DND-41 (cell line): ENCODE data around the gene ROBO2.

Experiments
- ATAC-seq: fragments of 200-7000 bp; cut with Tn5 transposase; 3 replicates; pipeline ENCODE4 v1.9.1; 2021; ENCODE audit warnings: low read depth; ENCODE audit not compliant: insufficient read depth
- DNase-seq: peaks from one replicate; pipeline ENCODE4 v3.0.0-alpha.2; 2020
- H2AFZ ChIP-seq: 2 replicates; pipeline ENCODE4 v1.6.0; 2012; ENCODE audit warnings: low read depth, low read length
- H3K27ac ChIP-seq: 2 replicates; pipeline ENCODE4 v1.5.1; 2012; ENCODE audit warnings: low read length, inconsistent platforms
- H3K27me3 ChIP-seq: fragments of 200-600 bp; sonication (generic); 2 replicates; pipeline ENCODE4 v1.6.0; 2012; ENCODE audit warnings: low read length, mild to moderate bottlenecking, inconsistent platforms; ENCODE audit not compliant: insufficient read depth, poor library complexity
- H3K36me3 ChIP-seq: 2 replicates; pipeline ENCODE4 v1.5.1; 2012; ENCODE audit warnings: low read length, inconsistent platforms; ENCODE audit not compliant: insufficient read depth
- H3K4me1 ChIP-seq: 2 replicates; pipeline ENCODE4 v1.5.1; 2012; ENCODE audit warnings: mild to moderate bottlenecking, low read length; ENCODE audit not compliant: insufficient read depth
- H3K4me2 ChIP-seq: 2 replicates; pipeline ENCODE4 v1.6.0; 2012; ENCODE audit warnings: mild to moderate bottlenecking, moderate library complexity, low read length, inconsistent platforms; ENCODE audit not compliant: insufficient read depth
- H3K4me3 ChIP-seq, 2 experiments: fragments of 200-600 bp in 1 of 2; shearing (Covaris generic) in 1 of 2; 2 replicates each; pipeline ENCODE4 v1.5.1; 2012 to 2016; ENCODE audit warnings: inconsistent platforms in 2 of 2, low read length in 2 of 2, mild to moderate bottlenecking in 2 of 2, low read depth in 1 of 2, moderate library complexity in 1 of 2
- H3K79me2 ChIP-seq: 2 replicates; pipeline ENCODE4 v1.6.0; 2012; ENCODE audit warnings: low read length, inconsistent platforms; ENCODE audit not compliant: insufficient read depth
- H3K9ac ChIP-seq: 2 replicates; pipeline ENCODE4 v1.6.0; 2012; ENCODE audit warnings: low read depth, mild to moderate bottlenecking, inconsistent platforms, low read length, moderate library complexity
- H3K9me3 ChIP-seq: 2 replicates; pipeline ENCODE4 v1.5.1; 2012; ENCODE audit warnings: low read length, moderate library complexity, mild to moderate bottlenecking, inconsistent platforms; ENCODE audit not compliant: insufficient read depth, severe bottlenecking
- H4K20me1 ChIP-seq: 2 replicates; pipeline ENCODE4 v1.6.0; 2012; ENCODE audit warnings: low read length; ENCODE audit not compliant: insufficient read depth
- EZH2 ChIP-seq: IDR thresholded peaks from 3 replicates; pipeline ENCODE4 v1.6.1; 2012; ENCODE audit warnings: borderline replicate concordance, low read depth, mild to moderate bottlenecking, moderate library complexity, low read length, inconsistent platforms; ENCODE audit not compliant: severe bottlenecking
- TF ChIP-seq, protein P1 (sequence below): IDR thresholded peaks from 2 replicates; pipeline ENCODE4 v1.5.1; 2012; ENCODE audit warnings: borderline replicate concordance, low read length, moderate library complexity, mild to moderate bottlenecking; ENCODE audit not compliant: poor library complexity, severe bottlenecking; ENCODE audit errors: extremely low read depth

Gene ROBO2

DNA sequence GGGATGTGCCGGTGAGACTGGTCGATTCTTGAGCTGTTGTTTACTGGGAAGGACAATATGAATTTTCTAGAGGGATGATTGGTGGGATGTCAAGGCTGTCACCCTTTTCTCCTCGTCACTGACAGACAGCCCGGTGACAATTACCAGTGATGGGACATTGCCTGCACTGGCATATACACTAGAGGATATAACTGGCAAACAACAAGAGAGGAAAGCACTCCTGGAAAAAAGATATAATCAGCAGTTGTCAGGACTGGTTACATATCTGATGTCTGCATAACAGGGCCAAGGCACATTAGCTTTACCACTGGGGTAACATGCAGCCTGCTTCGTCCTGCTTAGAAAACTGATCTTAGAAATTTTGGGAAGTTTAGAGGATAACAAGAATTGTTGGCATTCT lies 131.1 kb downstream of the ROBO2 start:
- H3K4me3 ChIP-seq = no peak overlapping the region
- H3K4me1 ChIP-seq = no peaks in the 10 kb centered on the region
- no peaks in the 10 kb centered on the region for H3K79me2 ChIP-seq

GRCh38 chr3:77179762-77180161 lies 139.9 kb downstream of the ROBO2 start:
- TF ChIP-seq, protein P1, sequence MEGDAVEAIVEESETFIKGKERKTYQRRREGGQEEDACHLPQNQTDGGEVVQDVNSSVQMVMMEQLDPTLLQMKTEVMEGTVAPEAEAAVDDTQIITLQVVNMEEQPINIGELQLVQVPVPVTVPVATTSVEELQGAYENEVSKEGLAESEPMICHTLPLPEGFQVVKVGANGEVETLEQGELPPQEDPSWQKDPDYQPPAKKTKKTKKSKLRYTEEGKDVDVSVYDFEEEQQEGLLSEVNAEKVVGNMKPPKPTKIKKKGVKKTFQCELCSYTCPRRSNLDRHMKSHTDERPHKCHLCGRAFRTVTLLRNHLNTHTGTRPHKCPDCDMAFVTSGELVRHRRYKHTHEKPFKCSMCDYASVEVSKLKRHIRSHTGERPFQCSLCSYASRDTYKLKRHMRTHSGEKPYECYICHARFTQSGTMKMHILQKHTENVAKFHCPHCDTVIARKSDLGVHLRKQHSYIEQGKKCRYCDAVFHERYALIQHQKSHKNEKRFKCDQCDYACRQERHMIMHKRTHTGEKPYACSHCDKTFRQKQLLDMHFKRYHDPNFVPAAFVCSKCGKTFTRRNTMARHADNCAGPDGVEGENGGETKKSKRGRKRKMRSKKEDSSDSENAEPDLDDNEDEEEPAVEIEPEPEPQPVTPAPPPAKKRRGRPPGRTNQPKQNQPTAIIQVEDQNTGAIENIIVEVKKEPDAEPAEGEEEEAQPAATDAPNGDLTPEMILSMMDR = no peak
- no peak for TF ChIP-seq EZH2
- Histone ChIP-seq H3K27me3 (no peaks in the 10 kb centered on the region), H3K27ac (no peak overlapping the region), H2AFZ (no peak overlapping the region), H3K36me3 (no peaks in the 10 kb centered on the region), H4K20me1 (no peaks in the 10 kb centered on the region), H3K9ac (no peak overlapping the region), H3K4me1 (no peaks in the 10 kb centered on the region), H3K4me2 (no peak overlapping the region), H3K4me3 (no peak overlapping the region), H3K9me3 (no peaks in the 10 kb centered on the region), H3K79me2 (no peaks in the 10 kb centered on the region)
- DNase-seq (no peak), ATAC-seq (no peak)

More for the DNA sequence above, 131.1 kb downstream of the ROBO2 start:
- TF ChIP-seq, protein P1 = no peak
- no peak for TF ChIP-seq EZH2
- no peak overlapping the region for H3K27ac ChIP-seq
- no peak for ATAC-seq
- no peaks in the 10 kb centered on the region for H3K27me3 ChIP-seq
- H2AFZ ChIP-seq = no peak overlapping the region
- no peak for DNase-seq
- no peak overlapping the region for H3K4me2 ChIP-seq
- H3K36me3 ChIP-seq = no peaks in the 10 kb centered on the region
- no peaks in the 10 kb centered on the region for H4K20me1 ChIP-seq
- no peak overlapping the region for H3K9ac ChIP-seq
- H3K9me3 ChIP-seq = no peaks in the 10 kb centered on the region

GRCh38 chr3:77182341-77182740 lies 142.4 kb downstream of the ROBO2 start:
- DNase-seq (no peak), ATAC-seq (no peak)
- Histone ChIP-seq H3K9me3 (no peaks in the 10 kb centered on the region), H4K20me1 (no peaks in the 10 kb centered on the region), H3K27me3 (no peaks in the 10 kb centered on the region), H3K9ac (no peak overlapping the region), H3K36me3 (no peaks in the 10 kb centered on the region), H3K4me2 (no peak overlapping the region), H3K27ac (no peak overlapping the region), H3K4me3 (no peak overlapping the region), H2AFZ (no peak overlapping the region), H3K79me2 (no peaks in the 10 kb centered on the region), H3K4me1 (no peaks in the 10 kb centered on the region)
- TF ChIP-seq EZH2 = no peak
- TF ChIP-seq, protein P1 = no peak

- Histone ChIP-seq H3K4me3 (no peak overlapping the region), H3K4me2 (no peak overlapping the region), H3K36me3 (no peaks in the 10 kb centered on the region)
Measured at GRCh38 chr3:77186319-77186718, 146.4 kb downstream of the ROBO2 start.

More at GRCh38 chr3:77186319-77186718, 146.4 kb downstream of the ROBO2 start:
- DNase-seq (no peak), ATAC-seq (no peak)
- Histone ChIP-seq H3K79me2 (no peaks in the 10 kb centered on the region), H3K9me3 (no peaks in the 10 kb centered on the region), H3K27ac (no peak overlapping the region), H4K20me1 (no peaks in the 10 kb centered on the region), H2AFZ (no peak overlapping the region), H3K9ac (no peak overlapping the region), H3K27me3 (no peaks in the 10 kb centered on the region), H3K4me1 (no peaks in the 10 kb centered on the region)
- TF ChIP-seq EZH2 = no peak
- TF ChIP-seq, protein P1 = no peak
